DND-41 (cell line): Measurements from ENCODE around the gene MMP24.

Experiments
- ATAC-seq: fragments of 200-7000 bp; cut with Tn5 transposase; 3 replicates; pipeline ENCODE4 v1.9.1; 2021; ENCODE audit warnings: low read depth; ENCODE audit not compliant: insufficient read depth
- DNase-seq: peaks from one replicate; pipeline ENCODE4 v3.0.0-alpha.2; 2020
- H2AFZ ChIP-seq: 2 replicates; pipeline ENCODE4 v1.6.0; 2012; ENCODE audit warnings: low read depth, low read length
- H3K27ac ChIP-seq: 2 replicates; pipeline ENCODE4 v1.5.1; 2012; ENCODE audit warnings: low read length, inconsistent platforms
- H3K27me3 ChIP-seq: fragments of 200-600 bp; sonication (generic); 2 replicates; pipeline ENCODE4 v1.6.0; 2012; ENCODE audit warnings: low read length, mild to moderate bottlenecking, inconsistent platforms; ENCODE audit not compliant: insufficient read depth, poor library complexity
- H3K36me3 ChIP-seq: 2 replicates; pipeline ENCODE4 v1.5.1; 2012; ENCODE audit warnings: low read length, inconsistent platforms; ENCODE audit not compliant: insufficient read depth
- H3K4me1 ChIP-seq: 2 replicates; pipeline ENCODE4 v1.5.1; 2012; ENCODE audit warnings: mild to moderate bottlenecking, low read length; ENCODE audit not compliant: insufficient read depth
- H3K4me2 ChIP-seq: 2 replicates; pipeline ENCODE4 v1.6.0; 2012; ENCODE audit warnings: mild to moderate bottlenecking, moderate library complexity, low read length, inconsistent platforms; ENCODE audit not compliant: insufficient read depth
- H3K4me3 ChIP-seq, 2 experiments: fragments of 200-600 bp in 1 of 2; shearing (Covaris generic) in 1 of 2; 2 replicates each; pipeline ENCODE4 v1.5.1; 2012 to 2016; ENCODE audit warnings: inconsistent platforms in 2 of 2, low read length in 2 of 2, mild to moderate bottlenecking in 2 of 2, low read depth in 1 of 2, moderate library complexity in 1 of 2
- H3K79me2 ChIP-seq: 2 replicates; pipeline ENCODE4 v1.6.0; 2012; ENCODE audit warnings: low read length, inconsistent platforms; ENCODE audit not compliant: insufficient read depth
- H3K9ac ChIP-seq: 2 replicates; pipeline ENCODE4 v1.6.0; 2012; ENCODE audit warnings: low read depth, mild to moderate bottlenecking, inconsistent platforms, low read length, moderate library complexity
- H3K9me3 ChIP-seq: 2 replicates; pipeline ENCODE4 v1.5.1; 2012; ENCODE audit warnings: low read length, moderate library complexity, mild to moderate bottlenecking, inconsistent platforms; ENCODE audit not compliant: insufficient read depth, severe bottlenecking
- H4K20me1 ChIP-seq: 2 replicates; pipeline ENCODE4 v1.6.0; 2012; ENCODE audit warnings: low read length; ENCODE audit not compliant: insufficient read depth
- CTCF ChIP-seq: IDR thresholded peaks from 2 replicates; pipeline ENCODE4 v1.5.1; 2012; ENCODE audit warnings: borderline replicate concordance, low read length, moderate library complexity, mild to moderate bottlenecking; ENCODE audit not compliant: poor library complexity, severe bottlenecking; ENCODE audit errors: extremely low read depth
- EZH2 ChIP-seq: IDR thresholded peaks from 3 replicates; pipeline ENCODE4 v1.6.1; 2012; ENCODE audit warnings: borderline replicate concordance, low read depth, mild to moderate bottlenecking, moderate library complexity, low read length, inconsistent platforms; ENCODE audit not compliant: severe bottlenecking

MMP24 gene

GRCh38 chr20:35277531-35278395 lies 51.3 kb downstream of the MMP24 start, which contains the start of gene MMP24OS:
MMP24OS (minus strand) TSS chr20:35278122; CDS start chr20:35277929, 193 bp downstream.
- DNase-seq (peak; percentile 86), ATAC-seq (peak; percentile 89)
- peaks cover 32% of the 10 kb centered on the region for H3K36me3 ChIP-seq
- peak within 1 kb of the TSS; percentile 38 to 64; a peak in 3 of 4 replicates for H3K4me3 ChIP-seq
- no peaks in the 10 kb centered on the region for H3K27me3 ChIP-seq
- peak within 1 kb of the TSS; percentile 66 for H3K27ac ChIP-seq
- TF ChIP-seq EZH2 = no peak
- peak; percentile 49 for TF ChIP-seq CTCF
- H3K9ac ChIP-seq = peak within 1 kb of the TSS; percentile 66
- peaks cover 25% of the 10 kb centered on the region for H4K20me1 ChIP-seq
- no peaks in the 10 kb centered on the region for H3K9me3 ChIP-seq
- peak within 1 kb of the TSS; percentile 62 for H2AFZ ChIP-seq
- H3K4me1 ChIP-seq = peaks cover 17% of the 10 kb centered on the region
- peak within 1 kb of the TSS; percentile 77 for H3K4me2 ChIP-seq
- H3K79me2 ChIP-seq = peaks cover 12% of the 10 kb centered on the region

DNA sequence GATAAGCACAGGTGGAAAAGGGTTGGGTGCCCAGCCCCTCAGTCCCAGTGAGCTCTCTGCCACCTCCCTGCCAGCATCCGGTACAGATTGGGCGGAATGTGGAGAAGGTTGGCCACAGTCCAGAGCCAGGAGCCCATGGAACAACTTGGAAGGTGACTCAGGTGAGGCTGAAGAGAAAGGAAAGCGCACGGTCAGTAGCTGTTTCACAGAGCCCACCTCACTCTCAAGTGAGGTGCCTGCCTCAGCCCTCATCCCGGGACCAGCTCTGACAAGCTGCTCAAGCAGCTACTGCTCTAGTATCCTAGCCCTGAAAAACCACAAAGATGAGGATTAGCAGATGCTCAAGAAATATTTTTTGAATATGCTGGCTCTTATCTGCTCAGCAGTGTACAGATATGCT lies 52.5 kb downstream of the MMP24 start:
- H3K4me1 ChIP-seq = peaks cover 27% of the 10 kb centered on the region
- no peak overlapping the region for H3K4me3 ChIP-seq
- H3K9me3 ChIP-seq = no peaks in the 10 kb centered on the region
- no peak overlapping the region for H3K4me2 ChIP-seq
- TF ChIP-seq EZH2 = no peak
- TF ChIP-seq CTCF = no peak
- H4K20me1 ChIP-seq = peaks cover 22% of the 10 kb centered on the region
- ATAC-seq (no peak), DNase-seq (no peak)
- H3K9ac ChIP-seq = no peak overlapping the region
- H3K79me2 ChIP-seq = peaks cover 23% of the 10 kb centered on the region
- H3K27ac ChIP-seq = no peak overlapping the region
- peaks cover 32% of the 10 kb centered on the region for H3K36me3 ChIP-seq
- H3K27me3 ChIP-seq = peaks cover 2% of the 10 kb centered on the region
- no peak overlapping the region for H2AFZ ChIP-seq

DNA sequence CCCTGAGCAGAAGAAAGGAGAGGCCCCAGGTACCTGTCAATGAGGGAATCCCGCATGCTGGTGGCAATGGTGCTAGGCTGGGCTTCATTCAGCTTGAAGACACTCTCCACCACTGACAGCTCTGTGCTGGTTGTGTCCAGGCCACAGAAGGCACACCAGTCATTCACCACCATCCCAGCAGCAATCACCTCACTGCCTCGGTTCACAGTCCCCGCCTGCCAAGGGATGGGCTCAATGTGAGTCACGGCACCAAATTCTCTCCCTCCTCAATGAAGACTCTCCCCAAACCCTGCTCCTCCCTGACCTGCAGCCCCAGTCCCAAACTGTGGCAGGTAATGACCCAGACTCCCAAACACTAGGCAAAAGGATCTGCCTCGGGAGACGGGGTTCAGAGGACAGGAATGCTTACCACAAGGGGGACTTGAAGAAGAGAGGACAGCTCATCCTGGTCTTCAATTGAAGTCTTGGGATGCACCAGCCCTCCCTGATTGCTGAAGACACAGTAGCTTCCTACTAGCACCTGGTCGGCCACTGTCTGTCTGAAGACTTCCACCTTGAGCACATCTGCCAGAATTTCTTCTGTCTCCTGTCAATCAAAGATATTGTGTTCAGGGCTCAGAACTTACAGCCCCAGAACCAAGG lies 53.2 kb downstream of the MMP24 start:
- H3K4me3 ChIP-seq = no peak overlapping the region
- ATAC-seq = no peak
- DNase-seq = no peak
- peaks cover 32% of the 10 kb centered on the region for H3K36me3 ChIP-seq
- no peaks in the 10 kb centered on the region for H3K9me3 ChIP-seq
- peaks cover 16% of the 10 kb centered on the region for H4K20me1 ChIP-seq
- H3K27me3 ChIP-seq = peaks cover 8% of the 10 kb centered on the region
- TF ChIP-seq EZH2 (no peak), CTCF (no peak)
- H3K79me2 ChIP-seq = peaks cover 28% of the 10 kb centered on the region
- H2AFZ ChIP-seq = no peak overlapping the region
- H3K4me2 ChIP-seq = no peak overlapping the region
- H3K9ac ChIP-seq = no peak overlapping the region
- H3K27ac ChIP-seq = no peak overlapping the region
- H3K4me1 ChIP-seq = peaks cover 33% of the 10 kb centered on the region
